Hematopoietic multipotent progenitor cell (in vitro differentiated cells): ENCODE measurements around the gene ZC3H7B. TPM values are rescaled to one million over a fixed set of nuclear protein-coding genes. Genes with fewer than 3 reads are reported as not detected.

Experiments used
- DNase-seq, 3 donors: peaks; one replicate each; pipeline ENCODE4 v3.0.0-alpha.2; 2011 to 2015; ENCODE audit warnings: low read depth in 2 of 3, low spot score in 2 of 3
- total RNA-seq: library from RNA; depleted of rRNA; stranded (reverse); fragments of >200 nt; gene quantifications from one replicate; pipeline ENCODE4 v1.2.3, GENCODE V29; 2012

ZC3H7B gene
- total RNA-seq, 1 donor, result 46.0 TPM

GRCh38 chr22:41324821-41325528 lies 23.6 kb downstream of the ZC3H7B start:
- DNase-seq, result no peak

- no peak for DNase-seq
These were observed 25.8 kb downstream of the ZC3H7B start for GRCh38 chr22:41327124-41327523.

GRCh38 chr22:41330169-41330568 lies 28.8 kb downstream of the ZC3H7B start:
- DNase-seq, result no peak

- DNase-seq, result no peak
These were observed 31.1 kb downstream of the ZC3H7B start for GRCh38 chr22:41332217-41332939.

GRCh38 chr22:41333806-41334205 lies 32.5 kb downstream of the ZC3H7B start:
- no peak for DNase-seq

- DNase-seq, result no peak
These were observed 32.9 kb downstream of the ZC3H7B start for GRCh38 chr22:41334215-41334614.

- no peak for DNase-seq
These were observed 33.8 kb downstream of the ZC3H7B start for GRCh38 chr22:41334951-41335635.

GRCh38 chr22:41338614-41339212 lies 37.4 kb downstream of the ZC3H7B start:
- no peak for DNase-seq

- DNase-seq, result no peak
These were observed 38.5 kb downstream of the ZC3H7B start for GRCh38 chr22:41339823-41340222.

- DNase-seq, result no peak
These were observed 39.0 kb downstream of the ZC3H7B start for GRCh38 chr22:41340357-41340756.

- no peak for DNase-seq
These were observed 39.7 kb downstream of the ZC3H7B start for GRCh38 chr22:41341012-41341411.

GRCh38 chr22:41341990-41342389 lies 40.7 kb downstream of the ZC3H7B start:
- no peak for DNase-seq

- DNase-seq, result no peak
These were observed 42.0 kb downstream of the ZC3H7B start for GRCh38 chr22:41343300-41343699.

GRCh38 chr22:41343717-41344116 lies 42.4 kb downstream of the ZC3H7B start:
- no peak for DNase-seq

GRCh38 chr22:41344189-41344788 lies 43.0 kb downstream of the ZC3H7B start:
- no peak for DNase-seq

GRCh38 chr22:41345807-41346335 lies 44.5 kb downstream of the ZC3H7B start:
- no peak for DNase-seq

- no peak for DNase-seq
These were observed 45.9 kb downstream of the ZC3H7B start for GRCh38 chr22:41347066-41347859.

GRCh38 chr22:41348964-41349484 lies 47.7 kb downstream of the ZC3H7B start:
- no peak for DNase-seq

GRCh38 chr22:41350087-41350486 lies 48.8 kb downstream of the ZC3H7B start:
- no peak for DNase-seq

- DNase-seq, result no peak
These were observed 49.7 kb downstream of the ZC3H7B start for GRCh38 chr22:41351011-41351410.
